ENCODE results near the gene RSL1D1. TPM values are rescaled to one million over a fixed set of nuclear protein-coding genes. Genes with fewer than 3 reads are reported as not detected.

RSL1D1 gene
- total and polyA plus RNA-seq, 2 of the 8 experiments (the other 6 are each of a cell fraction or from before 2014, with no cell fraction given): 41.3 to 292 TPM

- no peak overlapping the region for H3K23ac ChIP-seq (ENCODE audit: insufficient read length)
- no peak overlapping the region for H2BK120ac ChIP-seq (replicated peaks; ENCODE audit: low read depth, low read length)
- peak overlapping the region; percentile 48 to 93 (median 70) for H3K9ac ChIP-seq (replicated peaks in 1 of 4; ENCODE audit: extremely low read depth in 1 of 4, low read depth in 3 of 4, low read length in 3 of 4)
- H3K4me3 ChIP-seq (ENCODE audit: extremely low read depth in 1 of 4, insufficient read depth in 2 of 4, low read depth in 3 of 4, low read length in 4 of 4): peak overlapping the region; percentile 78 to 82 (median 80)
- peaks cover 0 to 6% (median 3%) of the 10 kb centered on the region in 4 experiments; a peak in 4 of 7 replicates for H3K4me1 ChIP-seq (replicated peaks in 1 of 4; ENCODE audit: control insufficient read depth in 3 of 4, insufficient read depth in 4 of 4, low read length in 3 of 4)
- peak overlapping the region; percentile 48 for H3K18ac ChIP-seq (ENCODE audit: extremely low read depth, low read length)
- H2AK5ac ChIP-seq (ENCODE audit: low read depth, low read length): no peak overlapping the region
- peaks cover 0 to 6% of the 10 kb centered on the region in 2 experiments for H4K20me1 ChIP-seq (replicated peaks in 1 of 2; ENCODE audit: control insufficient read depth in 1 of 2, insufficient read depth in 2 of 2, low read length in 2 of 2)
- H4K91ac ChIP-seq (replicated peaks; ENCODE audit: insufficient read length, low read length): peak overlapping the region; percentile 25
- 0 out of 2 replicates have a peak overlapping the region, but pooled peaks have one; percentile 24 for H2BK5ac ChIP-seq (ENCODE audit: low read depth, low read length)
- no peaks in the 10 kb centered on the region; a peak in 1 of 8 replicates for H3K36me3 ChIP-seq (ENCODE audit: control insufficient read depth in 2 of 4, insufficient read depth in 4 of 4, low read length in 3 of 4)
- peaks cover 15 to 47% of the 10 kb centered on the region in 2 experiments for H3K79me2 ChIP-seq (ENCODE audit: control insufficient read depth in 1 of 2, insufficient read depth in 2 of 2, low read length in 2 of 2)
- no peak overlapping the region for H3K4ac ChIP-seq (replicated peaks; ENCODE audit: insufficient read length, low read depth, low read length)
- no peak overlapping the region for H2BK12ac ChIP-seq (ENCODE audit: low read depth, low read length)
- no peak overlapping the region for H2BK20ac ChIP-seq (ENCODE audit: low read length)
- 14% methylated on average over 34 of the region's 93 CpGs; no CpG with 5 or more reads in 1 of the 2 experiments for WGBS, 2 experiments (ENCODE audit: extremely low coverage in 1 of 2, insufficient coverage in 1 of 2, insufficient read length in 1 of 2, insufficient replicate concordance in 2 of 2, low coverage in 1 of 2, low lambda C conversion rate in 2 of 2, missing lambda C conversion rate in 1 of 2)
- 0 out of 2 replicates have a peak overlapping the region, but pooled peaks have one; percentile 38 for H3K27ac ChIP-seq (ENCODE audit: low read depth, low read length)
- H3K23me2 ChIP-seq (ENCODE audit: low read depth, low read length): peaks cover 4% of the 10 kb centered on the region; the same call in 1 of the 2 replicates
- ChIA-PET CTCF (ENCODE audit: partially characterized antibody) (interaction anchor here (0.7 to 2.4 kb wide), 11 partner anchors 10 to 743 kb away, joined by 3 to 14 read pairs (median 4); no protein-coding TSS in a partner anchor), POLR2A (ENCODE audit: partially characterized antibody) (interaction anchor here (0.7 to 1.8 kb wide), 11 partner anchors 9 to 60 kb away, joined by 3 to 8 read pairs (median 4); partner anchors contain the start of genes RSL1D1 and TXNDC11)
- no peak overlapping the region for H2AFZ ChIP-seq (ENCODE audit: low read length)
- H4K5ac ChIP-seq (ENCODE audit: insufficient read length, low read depth, low read length): peak overlapping the region; percentile 55
- no peaks in the 10 kb centered on the region for H3K9me3 ChIP-seq (ENCODE audit: insufficient read depth in 2 of 2, low read depth in 1 of 2, low read length in 1 of 2)
- H2BK15ac ChIP-seq (ENCODE audit: low read length): no peak overlapping the region
- peak overlapping the region; percentile 70 to 76 for H3K4me2 ChIP-seq (ENCODE audit: insufficient read depth in 1 of 2, low read depth in 2 of 2, low read length in 2 of 2)
- peak overlapping the region; percentile 91; the same call in 1 of the 2 replicates for H4K8ac ChIP-seq (ENCODE audit: extremely low read depth, insufficient read depth, low read length)
- FAIRE-seq (no peak), DNase-seq (ENCODE audit: low read depth in 1 of 2, low spot score in 2 of 2) (peak in 1 of 2 experiments; percentile 63)
- H3K14ac ChIP-seq (ENCODE audit: insufficient read length): no peak overlapping the region
- H3K79me1 ChIP-seq (ENCODE audit: low read depth, low read length): peaks cover 15% of the 10 kb centered on the region
- H3K27me3 ChIP-seq (replicated peaks in 1 of 4; ENCODE audit: control insufficient read depth in 3 of 4, extremely low read depth in 1 of 4, insufficient read depth in 3 of 4, low read length in 3 of 4): no peaks in the 10 kb centered on the region
- H3K56ac ChIP-seq (replicated peaks; ENCODE audit: insufficient read length, low read depth, low read length): peak overlapping the region; percentile 86
- no peak for TF ChIP-seq CTBP2 (IDR thresholded peaks at IDR 0.05; ENCODE audit: borderline replicate concordance, insufficient read depth, insufficient read length, low read length)
- TF ChIP-seq TAF1 (IDR thresholded peaks at IDR 0.05; ENCODE audit: low read depth, low read length): 0 out of 2 replicates have a peak, but pooled peaks have one; percentile 34
- no peak for TF ChIP-seq HDAC2 (IDR thresholded peaks at IDR 0.05; ENCODE audit: borderline replicate concordance in 1 of 2, low read depth in 2 of 2, low read length in 2 of 2)
- no peak for TF ChIP-seq ASH2L (IDR thresholded peaks at IDR 0.05; ENCODE audit: low read length)
- no peak for TF ChIP-seq KDM5A (IDR thresholded peaks at IDR 0.05; ENCODE audit: low read length)
- TF ChIP-seq TCF12 (IDR thresholded peaks at IDR 0.05; ENCODE audit: low read depth, low read length): no peak
- no peak for TF ChIP-seq POLR2AphosphoS5 (IDR thresholded peaks at IDR 0.05; ENCODE audit: low read depth, low read length)
- TF ChIP-seq MAFK (IDR thresholded peaks at IDR 0.05; ENCODE audit: low read depth, low read length): no peak
- TF ChIP-seq BRCA1 (IDR thresholded peaks at IDR 0.05; ENCODE audit: low read depth, low read length): no peak
Measured at GRCh38 chr16:11796227-11797165, 54.8 kb downstream of the RSL1D1 start.

All from H1 (cell line).